ENCODE data around the gene AADACL3. TPM values are rescaled to one million over a fixed set of nuclear protein-coding genes. Genes with fewer than 3 reads are reported as not detected.

AADACL3 gene
- total and polyA plus RNA-seq, 2 of the 8 experiments (the other 6 are each of a cell fraction or from before 2014, with no cell fraction given), result 0.33 to 2.3 TPM

- ChIA-PET POLR2A (ENCODE audit: partially characterized antibody) (no interaction called here), CTCF (ENCODE audit: partially characterized antibody) (interaction anchor here (0.8 to 2.4 kb wide), 3 partner anchors 10 to 431 kb away, joined by 3 to 7 read pairs (median 3); no protein-coding TSS in a partner anchor)
- no peak for FAIRE-seq
- H3K9me3 ChIP-seq (ENCODE audit: insufficient read depth in 2 of 2, low read depth in 1 of 2, low read length in 1 of 2), result no peaks in the 10 kb centered on the region
- 90% methylated on average over 2 of the region's 2 CpGs; no CpG with 5 or more reads in 1 of the 2 experiments for whole genome bisulfite sequencing, 2 experiments (ENCODE audit: extremely low coverage in 1 of 2, insufficient coverage in 1 of 2, insufficient read length in 1 of 2, insufficient replicate concordance in 2 of 2, low coverage in 1 of 2, low lambda C conversion rate in 2 of 2, missing lambda C conversion rate in 1 of 2)
- H4K5ac ChIP-seq (ENCODE audit: insufficient read length, low read depth, low read length), result no peak overlapping the region
- no peak overlapping the region for H2BK120ac ChIP-seq (replicated peaks; ENCODE audit: low read depth, low read length)
- no peak overlapping the region for H2BK15ac ChIP-seq (ENCODE audit: low read length)
- no peak overlapping the region for H2AK5ac ChIP-seq (ENCODE audit: low read depth, low read length)
- H4K20me1 ChIP-seq (replicated peaks in 1 of 2; ENCODE audit: control insufficient read depth in 1 of 2, insufficient read depth in 2 of 2, low read length in 2 of 2), result no peaks in the 10 kb centered on the region
- no peaks in the 10 kb centered on the region; a peak in 1 of 8 replicates for H3K36me3 ChIP-seq (ENCODE audit: control insufficient read depth in 2 of 4, insufficient read depth in 4 of 4, low read length in 3 of 4)
- H4K8ac ChIP-seq (ENCODE audit: extremely low read depth, insufficient read depth, low read length), result no peak overlapping the region
- H3K14ac ChIP-seq (ENCODE audit: insufficient read length), result no peak overlapping the region
- H3K4me2 ChIP-seq (ENCODE audit: insufficient read depth in 1 of 2, low read depth in 2 of 2, low read length in 2 of 2), result no peak overlapping the region
- H3K56ac ChIP-seq (replicated peaks; ENCODE audit: insufficient read length, low read depth, low read length), result no peak overlapping the region
- no peak overlapping the region for H4K91ac ChIP-seq (replicated peaks; ENCODE audit: insufficient read length, low read length)
- no peak overlapping the region for H3K23ac ChIP-seq (ENCODE audit: insufficient read length)
- H2BK12ac ChIP-seq (ENCODE audit: low read depth, low read length), result no peak overlapping the region
- no peaks in the 10 kb centered on the region for H3K79me1 ChIP-seq (ENCODE audit: low read depth, low read length)
- H3K27ac ChIP-seq (ENCODE audit: low read depth, low read length), result no peak overlapping the region
- H3K27me3 ChIP-seq (replicated peaks in 1 of 4; ENCODE audit: control insufficient read depth in 3 of 4, extremely low read depth in 1 of 4, insufficient read depth in 3 of 4, low read length in 3 of 4), result no peaks in the 10 kb centered on the region
- no peak overlapping the region for H3K4me3 ChIP-seq (ENCODE audit: extremely low read depth in 1 of 4, insufficient read depth in 2 of 4, low read depth in 3 of 4, low read length in 4 of 4)
- no peak overlapping the region for H2AFZ ChIP-seq (ENCODE audit: low read length)
- DNase-seq (ENCODE audit: low read depth in 1 of 2, low spot score in 2 of 2), result no peak
- no peak overlapping the region for H2BK5ac ChIP-seq (ENCODE audit: low read depth, low read length)
- H3K79me2 ChIP-seq (ENCODE audit: control insufficient read depth in 1 of 2, insufficient read depth in 2 of 2, low read length in 2 of 2), result no peaks in the 10 kb centered on the region
- no peak overlapping the region for H3K4ac ChIP-seq (replicated peaks; ENCODE audit: insufficient read length, low read depth, low read length)
- H3K23me2 ChIP-seq (ENCODE audit: low read depth, low read length), result no peaks in the 10 kb centered on the region
- no peak overlapping the region for H3K9ac ChIP-seq (replicated peaks in 1 of 4; ENCODE audit: extremely low read depth in 1 of 4, low read depth in 3 of 4, low read length in 3 of 4)
- no peak overlapping the region for H2BK20ac ChIP-seq (ENCODE audit: low read length)
- H3K18ac ChIP-seq (ENCODE audit: extremely low read depth, low read length), result no peak overlapping the region; the same call in 1 of the 2 replicates
- no peaks in the 10 kb centered on the region for H3K4me1 ChIP-seq (replicated peaks in 1 of 4; ENCODE audit: control insufficient read depth in 3 of 4, insufficient read depth in 4 of 4, low read length in 3 of 4)
- no peak for TF ChIP-seq SP2 (IDR thresholded peaks at IDR 0.05; ENCODE audit: low read length)
- no peak for TF ChIP-seq CHD1 (IDR thresholded peaks at IDR 0.05; ENCODE audit: low read depth, low read length)
- TF ChIP-seq CHD2 (IDR thresholded peaks at IDR 0.05; ENCODE audit: low read length), result no peak
- no peak for TF ChIP-seq NANOG (IDR thresholded peaks at IDR 0.05; ENCODE audit: insufficient read depth, low read depth, low read length, poor library complexity, severe bottlenecking)
- TF ChIP-seq SAP30 (IDR thresholded peaks at IDR 0.05; ENCODE audit: insufficient read depth, insufficient replicate concordance, low read length), result no peak
- TF ChIP-seq ZNF274 (IDR thresholded peaks at IDR 0.05; ENCODE audit: borderline replicate concordance, extremely low read depth, low read length), result no peak
Measured at GRCh38 chr1:12770620-12771019, 54.7 kb downstream of the AADACL3 start.
